Psoas muscle (tissue), 8 donors: ENCODE data around the gene CCR9. TPM values are rescaled to one million over a fixed set of nuclear protein-coding genes. Genes with fewer than 3 reads are reported as not detected.

ENCODE experiments used
- ATAC-seq, 4 donors: fragments of 200-7000 bp; cut with Tn5 transposase; one replicate each; pipeline ENCODE4 v1.9.1; 2020; ENCODE audit warnings: moderate library complexity in 3 of 4, mild to moderate bottlenecking in 2 of 4
- DNase-seq, 2 donors: peaks; one replicate each; pipeline ENCODE4 v3.0.0-alpha.2; 2020
- H3K27ac ChIP-seq: fragments of 200-600 bp; one replicate; pipeline ENCODE4 v1.8.0; 2022
- H3K27me3 ChIP-seq, 3 donors: fragments of 200-600 bp in 1 of 3; one replicate each; pipeline versions ENCODE4 v1.6.1 to v1.8.0; 2013 to 2022; ENCODE audit warnings: low read length in 2 of 3, mild to moderate bottlenecking in 2 of 3, moderate library complexity in 1 of 3; ENCODE audit not compliant: insufficient read depth in 3 of 3
- H3K36me3 ChIP-seq, 2 donors: fragments of 200-600 bp in 1 of 2; one replicate each; pipeline versions ENCODE4 v1.6.1 to v1.8.0; 2013 to 2022; ENCODE audit warnings: low read depth in 1 of 2, mild to moderate bottlenecking in 1 of 2, moderate library complexity in 1 of 2; ENCODE audit not compliant: insufficient read depth in 1 of 2
- H3K4me1 ChIP-seq: fragments of 200-600 bp; one replicate; pipeline ENCODE4 v1.8.0; 2022
- H3K4me3 ChIP-seq: fragments of 200-600 bp; one replicate; pipeline ENCODE4 v1.8.0; 2022; ENCODE audit warnings: mild to moderate bottlenecking
- H3K9me3 ChIP-seq: fragments of 200-600 bp; one replicate; pipeline ENCODE4 v1.8.0; 2022
- CTCF ChIP-seq: fragments of 200-600 bp; IDR thresholded peaks from one replicate; pipeline ENCODE4 v1.8.0; 2022; ENCODE audit warnings: antibody characterized with exemption
- whole genome bisulfite sequencing, 3 donors: extraction: QIAGEN DNeasy Blood & Tissue Kit; methylation state at CpG; one replicate each; pipeline versions ENCODE4 v1.1.6 to v1.1.7; 2013; 5-methylcytosine and 5-hydroxymethylcytosine counted together
- intact Hi-C, 2 donors: fragments of 100-400 bp; cut with DNase I; formaldehyde crosslinking; loops; one replicate each; pipeline versions ENCODE4 v1.11.0 to v1.14.2; 2022
- polyA plus RNA-seq, 3 donors: library from polyadenylated mRNA; stranded (reverse); fragments of 200-250 nt; gene quantifications; one replicate each; pipeline ENCODE4 v1.2.3, GENCODE V29; 2013
- total RNA-seq, 4 donors: library from RNA; stranded (reverse); fragmentation: NEBNext Ultra II Directional in 2 of 4; extraction: Animal tissue kit (Norgen Biotek cat#: 25700) in 2 of 4; gene quantifications; one replicate each; pipeline versions ENCODE4 v1.2.1 to v1.2.4, GENCODE V29; 2021 to 2023
- donor health status: healthy with polysubstance abuse.
- donor health status: DM: no; HTN: no; CAD: no; lungs with moderate emphysema.
- donor health status: Bipolar disorder and iron deficiency.
- donor health status: healthy.
- donor health status: DM: yes; HTN: yes; CAD: no.
- donor health status: DM: no; HTN: no; CAD: no.
- donor health status: DM: no; HTN: no; CAD: no.
- donor health status: DM: yes; HTN: yes; CAD: no.

Gene CCR9
- total and polyA plus RNA-seq, 7 donors, result 0.03 TPM; not detected in 6

GRCh38 chr3:45914362-45915058, 28.2 kb downstream of the CCR9 start:
- Histone ChIP-seq H3K36me3 (peaks cover 0 to 26% of the 10 kb centered on the region in 2 donors), H3K9me3 (no peaks in the 10 kb centered on the region), H3K4me1 (no peaks in the 10 kb centered on the region), H3K4me3 (no peak overlapping the region), H3K27ac (no peak overlapping the region), H3K27me3 (no peaks in the 10 kb centered on the region)
- DNase-seq, result no peak
- intact Hi-C loops, result no loop called here
- 91 to 94% (median 92%) methylated on average over 7 of the region's 7 CpGs for WGBS, 3 donors
- no peak for TF ChIP-seq CTCF
- no peak for ATAC-seq

GRCh38 chr3:45915059-45915439, 28.7 kb downstream of the CCR9 start:
- Histone ChIP-seq H3K4me3 (no peak overlapping the region), H3K27me3 (no peaks in the 10 kb centered on the region), H3K27ac (no peak overlapping the region), H3K9me3 (no peaks in the 10 kb centered on the region), H3K36me3 (peaks cover 0 to 31% of the 10 kb centered on the region in 2 donors), H3K4me1 (no peaks in the 10 kb centered on the region)
- ATAC-seq (no peak), DNase-seq (no peak)
- intact Hi-C loops, result no loop called here
- WGBS, 3 donors, result 85 to 91% (median 90%) methylated on average over 9 of the region's 9 CpGs
- no peak for TF ChIP-seq CTCF

GRCh38 chr3:45915518-45916231, 29.3 kb downstream of the CCR9 start:
- Histone ChIP-seq H3K9me3 (no peaks in the 10 kb centered on the region), H3K36me3 (peaks cover 0 to 37% of the 10 kb centered on the region in 2 donors), H3K4me1 (no peaks in the 10 kb centered on the region), H3K27ac (no peak overlapping the region), H3K4me3 (no peak overlapping the region), H3K27me3 (no peaks in the 10 kb centered on the region)
- no peak for TF ChIP-seq CTCF
- 45 to 54% (median 52%) methylated on average over 13 of the region's 13 CpGs for WGBS, 3 donors
- intact Hi-C loops, result no loop called here
- DNase-seq (no peak), ATAC-seq (peak; percentile 36 to 55 (median 45))

- TF ChIP-seq CTCF, result no peak
- intact Hi-C loops, result no loop called here
Measured at GRCh38 chr3:45917146-45917898, 31.0 kb downstream of the CCR9 start.

More at GRCh38 chr3:45917146-45917898, 31.0 kb downstream of the CCR9 start:
- Histone ChIP-seq H3K9me3 (no peaks in the 10 kb centered on the region), H3K4me1 (no peaks in the 10 kb centered on the region), H3K36me3 (peaks cover 0 to 54% of the 10 kb centered on the region in 2 donors), H3K27me3 (no peaks in the 10 kb centered on the region), H3K4me3 (no peak overlapping the region), H3K27ac (no peak overlapping the region)
- DNase-seq (no peak), ATAC-seq (no peak)
- WGBS, 3 donors, result 62 to 77% (median 65%) methylated on average over 6 of the region's 6 CpGs
